ENCODE measurements around the gene PIP4K2A.

PIP4K2A gene

DNA sequence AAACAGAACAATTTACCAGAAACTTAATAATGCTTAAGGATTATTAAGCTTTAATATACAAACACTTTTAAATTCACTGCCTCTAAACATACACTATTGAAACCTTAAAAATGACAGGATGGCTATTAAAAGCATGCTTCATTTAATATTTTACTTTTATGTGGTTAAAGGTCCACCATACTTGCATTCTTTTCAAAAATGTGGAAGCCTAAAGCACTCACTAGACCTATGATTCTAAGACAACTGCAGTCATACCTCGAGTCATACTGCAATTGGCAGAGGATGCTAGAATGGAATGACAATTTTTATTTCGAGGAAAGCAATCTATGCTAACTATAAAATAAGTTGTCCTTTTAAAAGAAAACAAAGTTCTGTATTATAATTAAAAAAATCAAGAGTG is 85.3 kb downstream of the PIP4K2A start:
- no peaks in the 10 kb centered on the region for H3K9me3 ChIP-seq (ENCODE audit: insufficient read depth, low read depth, low read length)
- no peak overlapping the region for H3K4me3 ChIP-seq (ENCODE audit: low read length)
- H3K9ac ChIP-seq (ENCODE audit: low read depth, low read length) = no peak overlapping the region
- peaks cover 63% of the 10 kb centered on the region for H3K4me1 ChIP-seq (ENCODE audit: insufficient read depth, low read length)
- WGBS = 100% methylated on average over 1 of the region's 2 CpGs
- no peak overlapping the region for H3K27ac ChIP-seq (ENCODE audit: low read depth, low read length)
- no peaks in the 10 kb centered on the region for H3K27me3 ChIP-seq (ENCODE audit: insufficient read depth, low read length)
- H3K36me3 ChIP-seq (ENCODE audit: insufficient read depth, low read length) = no peaks in the 10 kb centered on the region

GRCh38 chr10:22628309-22628708 is 86.1 kb downstream of the PIP4K2A start:
- Histone ChIP-seq H3K4me3 (ENCODE audit: low read length) (no peak overlapping the region), H3K9me3 (ENCODE audit: insufficient read depth, low read depth, low read length) (no peaks in the 10 kb centered on the region), H3K27me3 (ENCODE audit: insufficient read depth, low read length) (no peaks in the 10 kb centered on the region), H3K4me1 (ENCODE audit: insufficient read depth, low read length) (peaks cover 71% of the 10 kb centered on the region), H3K9ac (ENCODE audit: low read depth, low read length) (no peak overlapping the region), H3K27ac (ENCODE audit: low read depth, low read length) (no peak overlapping the region), H3K36me3 (ENCODE audit: insufficient read depth, low read length) (no peaks in the 10 kb centered on the region)
- WGBS = 93% methylated on average over 4 of the region's 5 CpGs

- no peak overlapping the region for H3K4me3 ChIP-seq (ENCODE audit: low read length)
- H3K27ac ChIP-seq (ENCODE audit: low read depth, low read length) = no peak overlapping the region
- no peaks in the 10 kb centered on the region for H3K9me3 ChIP-seq (ENCODE audit: insufficient read depth, low read depth, low read length)
- H3K36me3 ChIP-seq (ENCODE audit: insufficient read depth, low read length) = no peaks in the 10 kb centered on the region
- H3K9ac ChIP-seq (ENCODE audit: low read depth, low read length) = no peak overlapping the region
- no peaks in the 10 kb centered on the region for H3K27me3 ChIP-seq (ENCODE audit: insufficient read depth, low read length)
- 88% methylated on average over 2 of the region's 2 CpGs for WGBS
- H3K4me1 ChIP-seq (ENCODE audit: insufficient read depth, low read length) = peaks cover 71% of the 10 kb centered on the region
These were observed 87.6 kb downstream of the PIP4K2A start for GRCh38 chr10:22626784-22627183.

DNA sequence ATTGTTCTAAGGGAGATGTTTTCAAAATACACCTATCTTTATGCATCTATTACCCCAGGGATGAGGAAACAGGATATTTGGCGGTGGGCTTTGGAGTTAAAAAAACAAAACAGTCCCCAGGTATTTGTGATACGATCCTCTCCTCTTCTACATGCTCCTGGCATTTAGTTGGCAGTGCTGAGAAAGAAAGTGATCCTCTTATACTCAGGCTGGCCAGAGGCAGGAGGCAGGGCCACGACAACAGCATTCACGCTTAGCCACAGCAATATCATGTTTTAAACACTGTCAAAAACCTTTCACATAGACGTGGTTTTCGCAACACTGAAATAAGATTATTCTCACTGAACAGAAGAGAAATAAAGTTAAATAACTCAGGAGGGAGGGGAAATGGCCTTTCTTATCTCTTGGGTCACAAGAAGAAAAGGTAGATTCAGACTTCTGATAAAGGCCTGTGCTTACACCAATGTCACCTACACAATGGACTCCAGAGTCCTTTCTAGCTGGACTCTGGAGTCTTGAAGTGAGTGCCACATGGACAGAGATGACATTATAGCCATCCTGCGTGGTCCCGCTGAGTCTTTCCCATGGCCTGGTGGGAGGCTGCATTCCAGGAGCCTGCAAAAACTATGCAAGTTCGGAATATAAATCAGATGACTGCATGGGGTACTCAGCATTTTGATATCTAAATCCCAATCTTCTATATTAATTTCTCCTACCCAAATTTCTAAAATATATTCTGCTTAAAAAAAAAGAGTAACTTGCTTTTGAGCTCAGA is 88.7 kb downstream of the PIP4K2A start:
- Histone ChIP-seq H3K4me1 (ENCODE audit: insufficient read depth, low read length) (peaks cover 62% of the 10 kb centered on the region), H3K36me3 (ENCODE audit: insufficient read depth, low read length) (no peaks in the 10 kb centered on the region), H3K27ac (ENCODE audit: low read depth, low read length) (peak overlapping the region; percentile 17; the same call in 1 of the 2 replicates)

DNA sequence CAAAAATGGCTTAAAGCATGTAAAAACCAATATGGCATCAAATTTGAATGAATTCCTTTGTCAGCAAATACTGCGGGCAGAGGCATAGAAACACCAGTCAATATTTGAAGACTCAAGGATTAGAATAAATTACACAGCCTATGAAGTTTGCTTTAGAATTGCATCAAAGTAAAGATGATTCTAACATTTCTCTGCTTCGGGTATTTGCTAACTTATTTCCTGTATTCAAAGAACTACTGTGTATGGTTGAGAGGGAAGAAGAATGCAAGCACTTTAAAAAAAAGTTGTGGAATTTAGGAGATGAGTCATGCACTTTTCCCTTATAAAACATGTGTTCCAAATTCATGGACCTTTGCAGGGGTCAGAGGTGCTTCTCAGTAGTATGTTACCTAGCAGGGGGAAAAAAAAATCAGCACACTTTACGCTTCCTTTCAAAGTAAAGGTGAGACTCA is 90.1 kb downstream of the PIP4K2A start:
- Histone ChIP-seq H3K9me3 (ENCODE audit: insufficient read depth, low read depth, low read length) (no peaks in the 10 kb centered on the region), H3K4me3 (ENCODE audit: low read length) (no peak overlapping the region), H3K4me1 (ENCODE audit: insufficient read depth, low read length) (peaks cover 55% of the 10 kb centered on the region), H3K27me3 (ENCODE audit: insufficient read depth, low read length) (no peaks in the 10 kb centered on the region), H3K9ac (ENCODE audit: low read depth, low read length) (no peak overlapping the region; the same call in 1 of the 2 replicates), H3K36me3 (ENCODE audit: insufficient read depth, low read length) (no peaks in the 10 kb centered on the region), H3K27ac (ENCODE audit: low read depth, low read length) (peak overlapping the region; percentile 50)
- 90% methylated on average over 3 of the region's 3 CpGs for WGBS

More for the DNA sequence above, 88.7 kb downstream of the PIP4K2A start:
- Histone ChIP-seq H3K27me3 (ENCODE audit: insufficient read depth, low read length) (no peaks in the 10 kb centered on the region), H3K9me3 (ENCODE audit: insufficient read depth, low read depth, low read length) (no peaks in the 10 kb centered on the region), H3K9ac (ENCODE audit: low read depth, low read length) (no peak overlapping the region), H3K4me3 (ENCODE audit: low read length) (no peak overlapping the region)
- 70% methylated on average over 7 of the region's 9 CpGs for WGBS

- H3K9ac ChIP-seq (ENCODE audit: low read depth, low read length) = no peak overlapping the region
- 87% methylated on average over 4 of the region's 4 CpGs for WGBS
These were observed 90.6 kb downstream of the PIP4K2A start for GRCh38 chr10:22623633-22624253.

DNA sequence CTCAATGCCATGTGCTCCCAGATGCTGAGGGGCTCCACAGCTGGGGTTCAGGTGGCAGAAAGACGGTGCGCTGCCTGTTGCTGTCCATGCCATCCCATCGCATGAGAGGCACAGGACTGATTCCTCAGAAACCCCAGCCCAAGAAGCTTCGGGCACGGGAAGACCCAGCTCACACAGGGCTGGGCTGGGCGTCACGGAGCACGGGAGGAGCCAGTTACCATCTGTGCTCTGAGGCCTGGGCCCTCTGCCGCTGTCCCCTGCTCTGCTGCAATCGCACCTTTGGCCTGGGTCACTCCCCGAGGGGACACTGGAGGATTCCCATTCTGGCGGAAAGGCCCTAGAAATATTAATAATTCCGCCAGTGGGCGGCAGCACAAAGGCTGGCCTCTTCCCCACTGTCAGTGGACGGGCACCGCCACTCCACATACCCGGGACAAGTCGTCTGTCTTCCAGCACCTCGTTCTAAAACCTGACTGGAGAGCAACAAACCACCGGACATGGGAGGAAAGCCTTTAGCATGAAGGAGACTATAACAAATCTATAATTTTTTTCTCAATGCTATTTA is 92.1 kb downstream of the PIP4K2A start:
- no peaks in the 10 kb centered on the region for H3K9me3 ChIP-seq (ENCODE audit: insufficient read depth, low read depth, low read length)
- H3K36me3 ChIP-seq (ENCODE audit: insufficient read depth, low read length) = no peaks in the 10 kb centered on the region
- H3K4me3 ChIP-seq (ENCODE audit: low read length) = no peak overlapping the region
- no peak overlapping the region for H3K27ac ChIP-seq (ENCODE audit: low read depth, low read length)
- 95% methylated on average over 20 of the region's 20 CpGs for WGBS
- H3K9ac ChIP-seq (ENCODE audit: low read depth, low read length) = no peak overlapping the region
- no peaks in the 10 kb centered on the region for H3K27me3 ChIP-seq (ENCODE audit: insufficient read depth, low read length)
- peaks cover 64% of the 10 kb centered on the region for H3K4me1 ChIP-seq (ENCODE audit: insufficient read depth, low read length)

More at GRCh38 chr10:22623633-22624253, 90.6 kb downstream of the PIP4K2A start:
- Histone ChIP-seq H3K9me3 (ENCODE audit: insufficient read depth, low read depth, low read length) (no peaks in the 10 kb centered on the region), H3K4me3 (ENCODE audit: low read length) (no peak overlapping the region), H3K4me1 (ENCODE audit: insufficient read depth, low read length) (peaks cover 57% of the 10 kb centered on the region), H3K27ac (ENCODE audit: low read depth, low read length) (peak overlapping the region; percentile 50), H3K36me3 (ENCODE audit: insufficient read depth, low read length) (no peaks in the 10 kb centered on the region), H3K27me3 (ENCODE audit: insufficient read depth, low read length) (no peaks in the 10 kb centered on the region)

DNA sequence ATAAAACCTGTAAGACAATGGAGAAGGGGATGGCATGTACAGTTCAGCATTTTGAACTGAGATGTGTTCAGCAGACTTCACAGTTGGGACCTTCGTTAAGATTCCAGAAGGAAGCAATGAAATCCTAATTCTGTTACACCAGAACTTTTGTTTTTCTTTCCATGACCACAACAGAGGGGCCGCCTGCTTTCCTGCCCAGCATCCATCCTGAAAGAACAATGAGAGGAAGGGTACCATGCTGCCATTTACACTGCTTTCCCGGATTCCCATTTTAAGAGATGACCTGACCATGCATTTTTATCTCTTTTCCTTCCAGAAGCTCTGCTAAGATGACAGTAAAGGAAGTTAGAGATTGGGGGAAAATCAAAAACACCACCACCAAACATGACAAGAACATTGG is 92.7 kb downstream of the PIP4K2A start:
- Histone ChIP-seq H3K9ac (ENCODE audit: low read depth, low read length) (no peak overlapping the region), H3K4me3 (ENCODE audit: low read length) (no peak overlapping the region), H3K27me3 (ENCODE audit: insufficient read depth, low read length) (no peaks in the 10 kb centered on the region), H3K36me3 (ENCODE audit: insufficient read depth, low read length) (no peaks in the 10 kb centered on the region), H3K9me3 (ENCODE audit: insufficient read depth, low read depth, low read length) (no peaks in the 10 kb centered on the region), H3K27ac (ENCODE audit: low read depth, low read length) (no peak overlapping the region), H3K4me1 (ENCODE audit: insufficient read depth, low read length) (peaks cover 64% of the 10 kb centered on the region)
- WGBS = 93% methylated on average over 3 of the region's 3 CpGs

DNA sequence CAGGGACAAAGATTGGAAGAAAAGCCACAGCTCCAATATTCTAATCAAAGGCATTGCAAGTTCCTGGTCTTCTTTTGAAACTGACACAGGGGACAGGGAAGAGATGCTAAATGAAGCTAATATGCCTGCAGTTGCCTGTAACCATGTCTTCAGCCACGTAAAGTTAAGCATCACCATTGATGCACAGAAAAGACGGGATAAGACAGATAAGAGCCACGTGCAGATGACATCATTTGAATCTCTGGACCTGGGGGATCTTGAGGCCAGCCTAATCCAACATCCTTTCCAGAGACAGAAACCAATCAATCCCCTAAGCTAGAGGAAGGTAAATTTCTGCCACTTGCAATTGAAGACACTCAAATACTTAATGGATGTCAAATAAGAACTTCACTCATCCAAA is 93.4 kb downstream of the PIP4K2A start:
- no peak overlapping the region for H3K27ac ChIP-seq (ENCODE audit: low read depth, low read length)
- no peaks in the 10 kb centered on the region for H3K36me3 ChIP-seq (ENCODE audit: insufficient read depth, low read length)
- H3K4me1 ChIP-seq (ENCODE audit: insufficient read depth, low read length) = peaks cover 64% of the 10 kb centered on the region
- H3K4me3 ChIP-seq (ENCODE audit: low read length) = no peak overlapping the region
- H3K27me3 ChIP-seq (ENCODE audit: insufficient read depth, low read length) = no peaks in the 10 kb centered on the region
- no peaks in the 10 kb centered on the region for H3K9me3 ChIP-seq (ENCODE audit: insufficient read depth, low read depth, low read length)
- WGBS = 86% methylated on average over 3 of the region's 3 CpGs
- H3K9ac ChIP-seq (ENCODE audit: low read depth, low read length) = no peak overlapping the region

GRCh38 chr10:22620140-22620857 is 94.1 kb downstream of the PIP4K2A start:
- H3K4me3 ChIP-seq (ENCODE audit: low read length) = no peak overlapping the region
- no peak overlapping the region for H3K9ac ChIP-seq (ENCODE audit: low read depth, low read length)
- no peaks in the 10 kb centered on the region for H3K9me3 ChIP-seq (ENCODE audit: insufficient read depth, low read depth, low read length)
- H3K4me1 ChIP-seq (ENCODE audit: insufficient read depth, low read length) = peaks cover 64% of the 10 kb centered on the region
- no peaks in the 10 kb centered on the region for H3K27me3 ChIP-seq (ENCODE audit: insufficient read depth, low read length)
- H3K36me3 ChIP-seq (ENCODE audit: insufficient read depth, low read length) = no peaks in the 10 kb centered on the region
- H3K27ac ChIP-seq (ENCODE audit: low read depth, low read length) = no peak overlapping the region
- WGBS = 89% methylated on average over 8 of the region's 8 CpGs

DNA sequence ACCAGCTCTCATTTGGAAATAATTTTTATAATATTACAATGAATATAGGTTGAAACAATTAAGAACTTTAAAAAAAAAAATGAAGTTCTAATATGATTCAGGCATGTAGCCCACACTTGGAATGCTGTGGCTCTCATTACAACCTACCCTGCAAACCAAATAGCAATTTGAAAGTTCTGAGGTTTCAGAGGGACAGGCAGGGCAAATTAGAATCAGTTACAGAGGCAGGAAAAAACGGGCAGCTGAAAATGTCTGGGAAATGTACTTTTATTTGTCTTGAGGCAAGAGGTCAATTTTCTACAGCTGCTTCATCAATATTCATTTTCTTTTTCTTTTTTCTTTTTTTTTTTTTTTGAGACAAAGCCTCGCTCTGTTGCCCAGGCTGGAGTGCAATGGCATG is 95.3 kb downstream of the PIP4K2A start:
- no peaks in the 10 kb centered on the region for H3K36me3 ChIP-seq (ENCODE audit: insufficient read depth, low read length)
- H3K9me3 ChIP-seq (ENCODE audit: insufficient read depth, low read depth, low read length) = no peaks in the 10 kb centered on the region
- no peaks in the 10 kb centered on the region for H3K27me3 ChIP-seq (ENCODE audit: insufficient read depth, low read length)
- 92% methylated on average over 2 of the region's 2 CpGs for WGBS
- no peak overlapping the region for H3K4me3 ChIP-seq (ENCODE audit: low read length)
- no peak overlapping the region for H3K9ac ChIP-seq (ENCODE audit: low read depth, low read length)
- H3K4me1 ChIP-seq (ENCODE audit: insufficient read depth, low read length) = peaks cover 63% of the 10 kb centered on the region
- no peak overlapping the region for H3K27ac ChIP-seq (ENCODE audit: low read depth, low read length)
